Measurements from ENCODE around the gene SLC25A26.

Gene SLC25A26

DNA sequence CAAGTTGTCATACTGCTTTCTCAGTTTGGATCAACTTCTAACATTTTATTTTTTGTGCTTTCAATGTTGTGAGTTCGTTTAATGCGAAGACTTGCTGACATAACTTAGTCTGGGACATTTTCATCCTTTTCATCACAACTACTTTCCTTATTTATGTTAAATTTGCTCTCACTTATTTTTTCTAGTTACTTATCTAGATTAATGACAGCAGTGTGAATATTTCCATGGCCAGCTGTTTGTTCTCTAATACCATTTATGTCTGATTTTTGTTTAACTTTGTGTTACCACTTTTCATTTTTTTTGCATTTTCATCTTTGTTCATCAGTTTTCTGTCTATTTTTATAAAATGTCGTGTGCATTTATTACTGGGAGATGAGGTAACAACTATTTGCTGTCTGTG, 6.2 kb downstream of the SLC25A26 start:
- no peak for DNase-seq (ENCODE audit: low read depth in 2 of 2)

- DNase-seq (ENCODE audit: low read depth in 2 of 2), result no peak
Observed at GRCh38 chr3:66227915-66228314, 7.1 kb downstream of the SLC25A26 start.

GRCh38 chr3:66228707-66229106, 7.9 kb downstream of the SLC25A26 start:
- no peak for DNase-seq (ENCODE audit: low read depth in 2 of 2)

DNA sequence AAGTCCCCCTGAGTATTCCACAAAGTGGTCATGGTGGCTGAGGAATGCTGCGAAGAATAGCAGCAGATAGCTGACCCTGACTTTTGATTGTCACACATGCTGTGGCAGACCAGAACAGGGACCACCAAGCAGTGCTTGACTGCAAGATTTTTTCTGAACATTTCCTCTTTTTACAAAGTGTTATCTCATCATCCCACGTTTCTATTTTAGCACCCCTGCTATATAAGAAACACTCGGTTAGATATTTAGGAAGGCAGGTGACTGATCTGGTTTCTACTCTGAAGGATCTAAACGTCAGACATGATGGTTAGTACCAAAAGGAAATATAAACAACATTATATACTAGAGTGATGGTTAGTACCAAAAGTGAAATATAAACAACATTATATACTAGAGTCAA, 9.1 kb downstream of the SLC25A26 start:
- no peak for DNase-seq (ENCODE audit: low read depth in 2 of 2)

DNA sequence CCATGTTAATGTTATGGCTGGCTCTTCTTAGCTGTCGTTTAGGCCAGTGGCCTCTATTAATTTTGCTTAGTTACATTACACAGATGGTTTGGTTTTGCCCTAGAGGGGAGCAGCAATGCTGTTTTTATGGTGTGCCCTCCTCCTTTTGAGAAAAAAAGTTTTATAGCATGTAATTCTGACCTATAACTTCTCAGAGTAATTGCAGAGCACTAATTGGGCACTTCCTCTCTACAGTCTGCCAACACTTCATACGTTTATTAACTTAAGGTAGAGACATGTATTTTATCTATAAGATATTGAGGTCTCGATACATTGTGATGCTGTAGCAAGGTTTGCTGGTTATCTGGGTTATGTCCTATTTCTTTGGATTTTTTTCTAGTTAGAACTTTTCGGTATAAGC, 12.2 kb downstream of the SLC25A26 start:
- DNase-seq (ENCODE audit: low read depth in 2 of 2), result no peak

DNA sequence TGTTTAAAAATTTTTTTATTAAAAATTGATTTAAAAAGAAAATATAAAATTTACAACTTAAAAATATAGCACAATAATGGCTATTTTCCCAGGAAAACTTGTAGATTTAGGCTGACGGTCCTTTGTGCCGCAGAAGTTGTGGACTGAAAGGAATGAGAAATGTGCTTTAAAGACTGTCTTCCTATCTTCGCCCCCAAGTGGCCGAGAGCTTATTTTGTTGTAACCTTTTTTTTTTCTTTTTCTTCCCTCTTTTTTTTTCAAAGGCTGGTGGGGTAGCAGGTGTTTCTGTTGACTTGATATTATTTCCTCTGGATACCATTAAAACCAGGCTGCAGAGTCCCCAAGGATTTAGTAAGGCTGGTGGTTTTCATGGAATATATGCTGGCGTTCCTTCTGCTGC, 15.5 kb downstream of the SLC25A26 start:
- no peak for DNase-seq (ENCODE audit: low read depth in 2 of 2)

DNA sequence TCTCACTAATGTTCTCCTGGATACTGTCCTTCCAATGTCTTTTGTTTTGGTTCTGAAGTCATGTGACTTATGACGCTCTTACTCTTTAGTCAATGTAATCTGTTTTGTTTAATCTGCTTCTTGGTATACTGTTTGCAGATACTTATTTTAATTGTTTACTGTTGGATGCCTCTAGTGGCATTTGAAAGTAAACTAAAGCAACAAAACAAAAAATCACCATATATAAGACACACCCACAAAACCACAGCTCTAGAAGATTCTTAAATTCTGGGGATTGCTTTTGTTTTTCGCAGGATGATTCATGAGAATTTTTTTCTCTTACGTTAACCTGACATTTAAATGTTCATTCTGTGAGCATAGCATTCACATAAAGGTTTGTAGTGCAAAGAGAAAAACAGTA, 16.8 kb downstream of the SLC25A26 start:
- no peak for DNase-seq (ENCODE audit: low read depth in 2 of 2)

DNA sequence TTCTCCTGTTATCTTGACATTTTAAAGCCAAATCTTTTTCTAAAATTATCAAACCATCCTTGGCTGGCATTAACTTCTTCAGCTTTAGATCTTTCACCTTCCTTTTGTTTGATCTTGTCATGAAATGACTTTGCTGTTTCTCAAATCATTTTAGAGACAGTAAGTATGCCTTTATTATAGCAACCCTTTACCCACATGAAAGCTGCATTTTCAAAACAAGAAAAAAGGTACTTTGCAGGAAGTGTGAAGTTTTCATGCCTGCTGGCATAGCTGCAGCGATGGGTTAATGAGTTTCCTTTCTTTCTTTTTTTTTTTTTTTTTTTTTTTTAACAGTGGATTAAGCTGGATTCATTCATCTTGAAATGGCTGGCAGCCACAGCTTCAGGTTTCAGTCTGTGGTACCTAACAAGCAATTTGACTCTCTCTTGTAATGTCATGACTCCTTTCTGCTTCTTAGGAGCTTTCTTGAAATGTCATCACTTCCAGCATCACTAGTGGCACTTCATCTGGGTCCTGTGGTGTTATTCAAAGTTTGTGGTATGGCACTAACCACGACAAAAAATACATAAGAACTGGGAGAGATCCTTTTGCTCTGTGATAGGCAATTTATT, 18.8 kb downstream of the SLC25A26 start:
- DNase-seq (ENCODE audit: low read depth in 2 of 2), result no peak

- no peak for DNase-seq (ENCODE audit: low read depth in 2 of 2)
Observed at GRCh38 chr3:66241466-66241865, 20.7 kb downstream of the SLC25A26 start.

DNA sequence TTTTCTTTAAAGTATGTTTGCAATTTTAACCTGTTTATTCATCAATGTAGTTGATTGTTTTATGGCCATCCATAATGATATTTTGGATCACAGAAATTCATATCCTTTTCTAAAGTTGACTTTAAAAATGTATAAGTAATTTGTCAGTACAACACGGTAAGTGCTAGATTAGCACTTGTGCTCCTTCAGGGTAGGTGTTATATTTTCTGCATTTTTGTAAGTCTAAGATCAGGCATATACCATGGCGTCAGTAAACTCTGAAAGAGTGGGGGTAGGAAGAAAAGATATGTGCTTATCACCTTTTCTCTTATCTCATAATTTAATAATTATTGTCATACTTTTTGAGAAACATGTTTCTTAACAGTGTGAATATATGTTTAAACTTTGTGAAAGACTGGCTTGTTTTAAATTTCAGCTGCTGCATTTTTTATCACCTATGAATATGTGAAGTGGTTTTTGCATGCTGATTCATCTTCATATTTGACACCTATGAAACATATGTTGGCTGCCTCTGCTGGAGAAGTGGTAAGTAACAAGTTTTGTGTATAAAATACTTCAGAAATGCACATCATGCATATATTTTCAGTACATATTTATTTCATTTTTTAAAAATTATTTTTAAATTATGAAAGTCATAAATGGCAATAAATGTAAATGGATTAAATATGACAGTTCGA, 22.1 kb downstream of the SLC25A26 start:
- no peak for DNase-seq (ENCODE audit: low read depth in 2 of 2)

- DNase-seq (ENCODE audit: low read depth in 2 of 2), result no peak
Observed at GRCh38 chr3:66248641-66249040, 27.8 kb downstream of the SLC25A26 start.

GRCh38 chr3:66253790-66254620, 33.2 kb downstream of the SLC25A26 start:
- DNase-seq (ENCODE audit: low read depth in 2 of 2), result peak in 1 of 2 experiments; percentile 13

GRCh38 chr3:66255865-66256264, 35.1 kb downstream of the SLC25A26 start:
- DNase-seq (ENCODE audit: low read depth in 2 of 2), result no peak

- no peak for DNase-seq (ENCODE audit: low read depth in 2 of 2)
Observed at GRCh38 chr3:66256806-66257205, 36.0 kb downstream of the SLC25A26 start.

DNA sequence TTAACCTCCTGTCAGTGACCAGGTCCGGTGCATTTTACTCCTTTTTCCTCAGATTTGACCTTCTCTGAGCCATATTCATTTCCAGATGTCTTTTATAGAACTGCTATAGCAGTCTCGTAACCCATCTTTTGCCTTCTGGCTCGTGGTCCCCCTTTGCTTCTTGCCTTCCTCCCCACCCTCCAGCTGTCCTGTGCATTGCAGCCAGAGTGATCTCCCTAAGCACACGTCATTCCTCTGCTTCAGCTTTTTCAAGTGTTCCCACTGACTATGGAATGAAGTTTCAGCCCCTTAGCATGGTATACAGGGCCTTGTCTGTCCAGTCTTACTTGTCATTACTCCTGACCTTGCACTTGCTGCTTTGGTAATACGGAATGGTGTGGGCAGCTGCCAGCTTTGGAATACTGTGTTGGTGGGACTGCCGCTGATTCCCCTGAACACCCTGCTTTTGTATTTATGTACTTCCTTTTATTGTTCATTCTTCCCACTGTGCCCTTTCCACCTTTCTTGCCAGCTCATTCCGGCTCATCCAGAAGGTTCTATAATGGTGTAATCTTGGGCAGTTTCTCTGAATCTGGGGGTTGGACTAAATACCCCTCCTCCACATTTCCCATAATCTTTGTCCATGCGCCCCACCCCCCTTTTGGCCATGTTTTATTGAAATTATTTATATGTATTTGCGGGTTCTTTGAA, 38.9 kb downstream of the SLC25A26 start:
- no peak for DNase-seq (ENCODE audit: low read depth in 2 of 2)

DNA sequence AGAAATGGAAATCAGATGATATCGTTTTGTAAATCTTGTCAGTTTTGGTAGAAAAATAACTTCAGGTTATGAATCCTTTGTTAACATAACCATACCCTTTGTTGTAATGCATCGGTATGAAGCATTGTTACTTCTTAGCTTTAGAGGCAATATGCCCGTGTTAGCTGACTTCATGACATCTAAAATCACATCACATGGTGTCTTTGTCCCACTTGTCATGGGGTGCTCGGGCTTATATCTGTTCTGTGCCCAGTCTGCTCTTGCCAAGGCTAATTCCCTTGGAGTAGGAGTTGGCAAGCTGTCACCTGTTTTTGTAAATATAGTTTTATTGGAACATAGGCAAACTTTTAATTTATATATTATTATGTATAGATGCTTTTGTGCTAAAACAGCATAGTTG, 39.6 kb downstream of the SLC25A26 start:
- DNase-seq (ENCODE audit: low read depth in 2 of 2), result no peak

- DNase-seq (ENCODE audit: low read depth in 2 of 2), result no peak
Observed at GRCh38 chr3:66261355-66261754, 40.6 kb downstream of the SLC25A26 start.

GRCh38 chr3:66265649-66266048, 44.8 kb downstream of the SLC25A26 start:
- no peak for DNase-seq (ENCODE audit: low read depth in 2 of 2)

DNA sequence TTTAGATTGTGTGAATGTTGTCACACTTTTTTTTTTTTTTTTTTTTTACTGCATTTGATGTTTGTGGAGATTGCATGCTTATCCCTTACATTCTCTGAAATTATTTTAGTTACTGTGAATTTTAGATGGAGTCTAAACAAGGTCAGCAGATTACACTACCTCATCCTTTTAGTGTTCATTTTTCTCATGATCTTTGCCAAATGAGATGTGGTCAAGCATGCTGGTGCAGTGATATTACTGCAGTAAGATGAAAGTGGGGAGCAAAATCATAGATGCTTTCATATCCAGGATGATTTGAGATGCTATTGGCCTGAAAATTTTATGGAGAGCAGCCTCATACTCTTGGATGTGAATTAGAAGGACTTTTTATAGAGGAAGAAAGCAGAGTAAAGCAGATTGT, 45.8 kb downstream of the SLC25A26 start:
- no peak for DNase-seq (ENCODE audit: low read depth in 2 of 2)

DNA sequence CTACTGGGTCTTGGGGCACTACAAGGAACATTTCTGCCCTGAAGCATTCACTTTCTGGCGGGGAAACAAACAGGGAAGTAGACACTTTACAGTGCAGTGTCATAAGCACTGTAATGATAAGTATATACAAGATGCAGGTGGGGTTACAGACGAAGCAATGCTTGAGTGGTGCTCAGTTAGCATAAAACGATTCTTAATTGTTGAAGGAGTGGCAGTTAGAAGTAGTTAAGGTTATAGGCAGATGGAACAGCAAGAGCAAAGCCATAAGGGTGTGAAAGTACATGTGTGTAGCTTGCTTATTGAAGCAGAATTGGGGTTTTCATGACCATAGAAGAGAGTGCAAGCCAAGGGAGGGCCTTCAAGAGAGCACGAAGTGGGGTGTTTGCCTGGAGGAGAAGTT, 46.2 kb downstream of the SLC25A26 start:
- DNase-seq (ENCODE audit: low read depth in 2 of 2), result no peak

- DNase-seq (ENCODE audit: low read depth in 2 of 2), result no peak
Observed at GRCh38 chr3:66267906-66268305, 47.1 kb downstream of the SLC25A26 start.

GRCh38 chr3:66268864-66269263, 48.1 kb downstream of the SLC25A26 start:
- no peak for DNase-seq (ENCODE audit: low read depth in 2 of 2)

All from fibroblast of skin of left quadriceps (primary cell).